Kidney epithelial cell (primary cell): ENCODE data around the gene PAF1. TPM values are rescaled to one million over a fixed set of nuclear protein-coding genes. Genes with fewer than 3 reads are reported as not detected.

Experiments
- DNase-seq: peaks from one replicate; pipeline ENCODE4 v3.0.0-alpha.2; 2010; ENCODE audit warnings: low read depth
- H3K27me3 ChIP-seq: 2 replicates; pipeline ENCODE4 v1.6.0; 2011; ENCODE audit warnings: low read length; ENCODE audit not compliant: control insufficient read depth, insufficient read depth
- H3K36me3 ChIP-seq: 2 replicates; pipeline ENCODE4 v1.5.1; 2011; ENCODE audit warnings: low read length; ENCODE audit not compliant: control insufficient read depth, insufficient read depth
- H3K4me3 ChIP-seq: 2 replicates; pipeline ENCODE4 v1.5.1; 2011; ENCODE audit warnings: low read depth, mild to moderate bottlenecking, control low read depth, low read length
- CTCF ChIP-seq: IDR thresholded peaks from 2 replicates; pipeline ENCODE4 v1.5.1; 2011; ENCODE audit warnings: mild to moderate bottlenecking, moderate library complexity, low read length, control low read depth, inconsistent platforms; ENCODE audit not compliant: insufficient read depth, poor library complexity, severe bottlenecking
- total RNA-seq: library from RNA; depleted of rRNA; stranded (reverse); fragments of >200 nt; gene quantifications from 2 replicates; pipeline ENCODE4 v1.2.3, GENCODE V29; 2015

Gene PAF1
- total RNA-seq, 1 donor from 2014 or later: 44.6 TPM

DNA sequence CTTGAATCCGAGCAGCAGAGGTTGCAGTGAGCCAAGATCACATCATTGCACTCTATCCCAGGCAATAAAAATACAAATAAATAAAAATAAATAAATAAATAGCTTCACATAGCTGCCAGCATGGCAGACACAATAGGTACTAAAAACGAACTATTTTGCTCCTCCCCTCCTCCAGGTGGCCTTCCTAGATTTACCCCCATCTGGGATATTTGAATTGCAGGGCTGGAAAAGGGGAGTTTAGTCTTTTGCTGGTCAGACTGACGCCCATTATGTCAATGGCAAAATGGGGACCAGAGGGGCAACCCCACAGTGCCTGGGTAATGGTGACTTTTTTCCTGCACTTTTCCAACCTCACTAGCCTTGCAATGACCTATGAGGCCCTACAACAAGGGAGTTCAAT is 54.4 kb downstream of the PAF1 start:
- no peak overlapping the region for H3K4me3 ChIP-seq
- H3K36me3 ChIP-seq: no peaks in the 10 kb centered on the region
- TF ChIP-seq CTCF: no peak
- no peak for DNase-seq
- H3K27me3 ChIP-seq: no peaks in the 10 kb centered on the region

Other genes starting within 250 kb of the PAF1 start
- gene NCCRP1, start 194.1 kb downstream of the PAF1 start, total RNA-seq: 6.0 and 6.8 TPM in 2 replicates
- not detected in 2 replicates for gene SYCN, start 186.8 kb downstream of the PAF1 start, total RNA-seq
- not detected in 2 replicates for gene IFNL3, start 146.1 kb downstream of the PAF1 start, total RNA-seq
- gene IFNL4, start 142.2 kb downstream of the PAF1 start, total RNA-seq: not detected in 2 replicates
- not detected in 2 replicates for gene IFNL2, start 122.7 kb downstream of the PAF1 start, total RNA-seq
- gene IFNL1, start 94.7 kb downstream of the PAF1 start, total RNA-seq: not detected in 2 replicates
- gene LRFN1, start 70.2 kb downstream of the PAF1 start, total RNA-seq: 0.07 and 0.46 TPM in 2 replicates
- gene GMFG, start 55.1 kb downstream of the PAF1 start, total RNA-seq: not detected in 2 replicates
- gene SAMD4B, start 48.7 kb downstream of the PAF1 start, total RNA-seq: 123 and 133 TPM in 2 replicates
- gene MED29, start 272 bp upstream of the PAF1 start, total RNA-seq: 22.8 and 28.6 TPM in 2 replicates
- gene ZFP36, start 15.7 kb upstream of the PAF1 start, total RNA-seq: 7.5 and 12.4 TPM in 2 replicates
- gene PLEKHG2, start 21.6 kb upstream of the PAF1 start, total RNA-seq: 22.8 and 46.9 TPM in 2 replicates
- 1,721 and 2,288 TPM in 2 replicates for gene RPS16, start 44.8 kb upstream of the PAF1 start, total RNA-seq
- gene SUPT5H, start 54.5 kb upstream of the PAF1 start, total RNA-seq: 106 and 121 TPM in 2 replicates
- 89.0 and 94.3 TPM in 2 replicates for gene TIMM50, start 89.7 kb upstream of the PAF1 start, total RNA-seq
- 2.4 and 4.7 TPM in 2 replicates for gene DLL3, start 107.8 kb upstream of the PAF1 start, total RNA-seq
- gene SELENOV, start 124.0 kb upstream of the PAF1 start, total RNA-seq: 0.27 and 0.42 TPM in 2 replicates
- gene EID2B, start 141.7 kb upstream of the PAF1 start, total RNA-seq: 1.3 and 3.1 TPM in 2 replicates
- 11.6 and 14.4 TPM in 2 replicates for gene EID2, start 149.1 kb upstream of the PAF1 start, total RNA-seq
- not detected in 2 replicates for gene LGALS13, start 211.4 kb upstream of the PAF1 start, total RNA-seq